LNCAP (cell line): Measurements from ENCODE around the gene MACC1.

Experiments used
- CTCF ChIP-seq: fragments of 450-650 bp; IDR thresholded peaks from 2 replicates; pipeline ENCODE4 v1.5.1; 2017; ENCODE audit warnings: mild to moderate bottlenecking

MACC1 gene

DNA sequence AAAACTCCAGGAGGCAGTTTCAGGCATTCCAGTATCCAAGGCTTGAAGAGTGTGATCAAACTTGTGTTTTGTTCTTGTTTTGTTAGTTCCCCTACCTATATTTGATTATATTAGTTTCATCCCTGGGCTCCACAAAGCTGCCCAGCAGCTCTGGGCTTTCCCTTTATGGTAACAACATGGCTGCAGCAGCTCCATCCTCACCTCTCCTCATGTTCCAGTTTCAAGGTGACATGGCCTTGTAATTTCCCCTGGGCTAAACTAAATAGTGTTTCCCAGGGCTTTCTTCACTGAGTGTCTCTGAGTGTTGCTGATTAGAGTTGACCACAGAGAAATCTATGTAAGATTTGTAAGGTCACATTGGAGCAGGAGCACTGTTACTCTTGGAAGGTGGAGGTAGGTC lies 83.4 kb downstream of the MACC1 start:
- no peak for TF ChIP-seq CTCF

DNA sequence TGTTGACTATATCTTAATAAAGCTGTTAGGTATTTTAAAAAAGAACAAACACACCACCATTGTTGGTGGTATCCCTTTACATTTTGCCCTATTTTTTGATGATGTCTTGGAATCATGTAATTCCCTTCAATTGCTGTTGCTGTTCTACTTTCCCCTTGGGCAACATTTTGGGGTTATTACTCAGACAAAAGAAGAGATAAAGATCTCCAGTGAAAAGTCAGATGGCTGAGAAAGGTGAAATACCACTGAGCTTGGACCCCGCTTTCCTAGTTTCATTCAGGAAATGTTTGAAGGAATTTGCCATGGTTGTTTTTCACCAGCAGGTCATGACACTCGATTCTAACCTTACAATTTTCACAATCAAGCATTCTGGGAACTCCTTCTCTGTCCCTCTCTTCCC lies 84.6 kb downstream of the MACC1 start:
- no peak for TF ChIP-seq CTCF

GRCh38 chr7:20131776-20132175 lies 85.4 kb downstream of the MACC1 start:
- no peak for TF ChIP-seq CTCF

DNA sequence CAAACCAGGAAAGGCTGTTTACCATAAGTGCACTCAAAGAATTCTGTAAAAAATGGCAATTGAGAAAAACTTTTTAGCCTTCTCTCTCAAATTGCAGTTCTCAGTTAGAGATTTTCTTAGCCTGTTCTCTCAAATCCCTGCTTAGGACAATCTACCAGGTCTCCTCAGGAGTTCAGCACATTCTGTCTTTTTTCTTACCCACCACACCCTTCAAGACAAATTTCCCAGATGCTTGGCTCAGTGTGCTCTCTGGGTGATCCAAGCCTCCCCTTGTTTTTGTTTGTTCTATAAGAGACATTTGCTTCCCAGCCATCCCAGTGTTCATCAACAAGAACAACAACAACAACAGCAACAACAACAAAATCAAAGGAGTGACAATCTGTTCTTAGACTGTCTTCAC lies 87.3 kb downstream of the MACC1 start:
- no peak for TF ChIP-seq CTCF

DNA sequence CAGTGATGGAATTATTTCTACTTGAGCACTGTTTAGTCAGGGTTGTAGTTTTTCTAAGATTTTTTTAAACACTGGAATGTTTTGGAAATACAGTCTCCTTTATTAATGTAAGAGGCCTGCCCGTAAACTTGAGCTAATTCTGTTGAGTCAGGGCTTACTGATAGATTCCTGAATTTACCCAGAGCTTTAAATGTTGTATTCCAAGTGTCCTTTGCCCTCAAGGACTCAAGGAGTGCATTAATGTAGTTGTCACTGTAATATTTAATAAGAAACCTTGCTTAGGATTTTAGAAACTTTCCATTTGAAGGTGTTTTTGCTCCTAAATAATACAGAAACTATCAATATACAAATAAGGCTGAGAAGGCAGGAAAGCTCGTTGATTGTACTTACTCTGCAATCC lies 89.2 kb downstream of the MACC1 start:
- no peak for TF ChIP-seq CTCF

GRCh38 chr7:20122073-20122472 lies 95.1 kb downstream of the MACC1 start:
- TF ChIP-seq CTCF, result no peak

GRCh38 chr7:20121404-20121803 lies 95.8 kb downstream of the MACC1 start:
- TF ChIP-seq CTCF, result no peak

- no peak for TF ChIP-seq CTCF
Measured at GRCh38 chr7:20116869-20117268, 100.3 kb downstream of the MACC1 start.
